Measurements from ENCODE around the gene DNAAF6. TPM values are rescaled to one million over a fixed set of nuclear protein-coding genes. Genes with fewer than 3 reads are reported as not detected.

DNAAF6 gene
- total RNA-seq, 6 experiments from 2014 or later = not detected

GRCh38 chrX:107207089-107207488 is 678 bp downstream of the DNAAF6 start:
- H3K4me3 Mint-ChIP-seq = no peak overlapping the region
- no peaks in the 10 kb centered on the region for H3K4me1 Mint-ChIP-seq (ENCODE audit: low read depth)
- H3K9me3 Mint-ChIP-seq = no peaks in the 10 kb centered on the region
- TF ChIP-seq, protein P1, sequence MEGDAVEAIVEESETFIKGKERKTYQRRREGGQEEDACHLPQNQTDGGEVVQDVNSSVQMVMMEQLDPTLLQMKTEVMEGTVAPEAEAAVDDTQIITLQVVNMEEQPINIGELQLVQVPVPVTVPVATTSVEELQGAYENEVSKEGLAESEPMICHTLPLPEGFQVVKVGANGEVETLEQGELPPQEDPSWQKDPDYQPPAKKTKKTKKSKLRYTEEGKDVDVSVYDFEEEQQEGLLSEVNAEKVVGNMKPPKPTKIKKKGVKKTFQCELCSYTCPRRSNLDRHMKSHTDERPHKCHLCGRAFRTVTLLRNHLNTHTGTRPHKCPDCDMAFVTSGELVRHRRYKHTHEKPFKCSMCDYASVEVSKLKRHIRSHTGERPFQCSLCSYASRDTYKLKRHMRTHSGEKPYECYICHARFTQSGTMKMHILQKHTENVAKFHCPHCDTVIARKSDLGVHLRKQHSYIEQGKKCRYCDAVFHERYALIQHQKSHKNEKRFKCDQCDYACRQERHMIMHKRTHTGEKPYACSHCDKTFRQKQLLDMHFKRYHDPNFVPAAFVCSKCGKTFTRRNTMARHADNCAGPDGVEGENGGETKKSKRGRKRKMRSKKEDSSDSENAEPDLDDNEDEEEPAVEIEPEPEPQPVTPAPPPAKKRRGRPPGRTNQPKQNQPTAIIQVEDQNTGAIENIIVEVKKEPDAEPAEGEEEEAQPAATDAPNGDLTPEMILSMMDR (IDR thresholded peaks at IDR 0.05) = no peak
- no peaks in the 10 kb centered on the region for H3K36me3 Mint-ChIP-seq (ENCODE audit: low read depth)
- no peak overlapping the region for H3K27ac Mint-ChIP-seq
- H3K27me3 Mint-ChIP-seq (ENCODE audit: insufficient read depth) = peaks cover 5% of the 10 kb centered on the region
- DNase-seq = no peak

DNA sequence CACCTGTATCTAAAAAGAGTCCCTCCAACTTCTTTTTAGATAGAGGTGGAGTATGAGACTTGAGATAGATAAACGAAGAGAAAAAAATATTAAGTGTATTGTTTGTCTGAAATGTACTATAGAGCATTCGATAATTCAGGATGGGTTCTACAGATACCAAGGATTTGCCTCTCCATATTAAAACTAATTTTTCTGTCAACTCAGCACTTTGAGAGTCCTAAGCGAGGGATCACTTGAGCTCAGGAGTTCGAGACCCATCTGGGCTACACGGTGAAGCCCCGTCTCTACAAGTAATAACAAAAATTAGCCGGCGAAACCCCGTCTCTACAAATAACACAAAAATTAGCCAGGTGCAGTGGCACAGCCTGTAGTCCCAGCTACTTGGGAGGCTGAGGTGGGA is 1.5 kb downstream of the DNAAF6 start:
- Mint-ChIP-seq H3K27me3 (ENCODE audit: insufficient read depth) (peaks cover 5% of the 10 kb centered on the region), H3K36me3 (ENCODE audit: low read depth) (no peaks in the 10 kb centered on the region), H3K4me1 (ENCODE audit: low read depth) (no peaks in the 10 kb centered on the region), H3K4me3 (no peak overlapping the region), H3K9me3 (no peaks in the 10 kb centered on the region), H3K27ac (no peak overlapping the region)
- TF ChIP-seq, protein P1 (IDR thresholded peaks at IDR 0.05) = no peak
- DNase-seq = no peak

DNA sequence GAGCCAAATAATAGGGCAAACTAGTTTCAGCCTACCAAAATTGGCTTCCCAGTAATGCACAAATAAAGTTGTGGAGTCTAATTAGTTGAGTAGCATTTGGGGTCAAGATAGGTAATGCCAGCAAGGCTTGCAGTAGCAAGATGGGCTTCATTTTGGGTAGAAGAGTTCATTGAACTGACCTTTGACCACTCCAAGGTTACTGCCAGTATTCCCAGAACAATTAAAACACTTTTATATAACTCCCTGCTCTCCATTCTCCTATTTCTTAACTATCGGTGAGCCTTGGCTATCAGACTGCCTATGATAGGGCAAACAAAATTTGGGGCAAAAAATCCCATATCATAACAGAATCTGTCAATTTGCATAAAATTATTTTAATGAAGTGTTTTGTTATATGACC is 7.1 kb downstream of the DNAAF6 start:
- H3K4me3 Mint-ChIP-seq = no peak overlapping the region
- no peaks in the 10 kb centered on the region for H3K36me3 Mint-ChIP-seq (ENCODE audit: low read depth)
- no peak for DNase-seq
- H3K27me3 Mint-ChIP-seq (ENCODE audit: insufficient read depth) = no peaks in the 10 kb centered on the region; the same call in 1 of the 2 replicates
- H3K27ac Mint-ChIP-seq = no peak overlapping the region
- H3K4me1 Mint-ChIP-seq (ENCODE audit: low read depth) = no peaks in the 10 kb centered on the region
- TF ChIP-seq, protein P1 (IDR thresholded peaks at IDR 0.05) = no peak
- no peaks in the 10 kb centered on the region for H3K9me3 Mint-ChIP-seq

GRCh38 chrX:107226757-107227156 is 20.3 kb downstream of the DNAAF6 start:
- Mint-ChIP-seq H3K36me3 (ENCODE audit: low read depth) (no peaks in the 10 kb centered on the region), H3K4me1 (ENCODE audit: low read depth) (no peaks in the 10 kb centered on the region), H3K9me3 (no peaks in the 10 kb centered on the region), H3K4me3 (no peak overlapping the region), H3K27me3 (ENCODE audit: insufficient read depth) (no peaks in the 10 kb centered on the region; the same call in 1 of the 2 replicates), H3K27ac (no peak overlapping the region)
- TF ChIP-seq, protein P1 (IDR thresholded peaks at IDR 0.05) = no peak
- DNase-seq = no peak

DNA sequence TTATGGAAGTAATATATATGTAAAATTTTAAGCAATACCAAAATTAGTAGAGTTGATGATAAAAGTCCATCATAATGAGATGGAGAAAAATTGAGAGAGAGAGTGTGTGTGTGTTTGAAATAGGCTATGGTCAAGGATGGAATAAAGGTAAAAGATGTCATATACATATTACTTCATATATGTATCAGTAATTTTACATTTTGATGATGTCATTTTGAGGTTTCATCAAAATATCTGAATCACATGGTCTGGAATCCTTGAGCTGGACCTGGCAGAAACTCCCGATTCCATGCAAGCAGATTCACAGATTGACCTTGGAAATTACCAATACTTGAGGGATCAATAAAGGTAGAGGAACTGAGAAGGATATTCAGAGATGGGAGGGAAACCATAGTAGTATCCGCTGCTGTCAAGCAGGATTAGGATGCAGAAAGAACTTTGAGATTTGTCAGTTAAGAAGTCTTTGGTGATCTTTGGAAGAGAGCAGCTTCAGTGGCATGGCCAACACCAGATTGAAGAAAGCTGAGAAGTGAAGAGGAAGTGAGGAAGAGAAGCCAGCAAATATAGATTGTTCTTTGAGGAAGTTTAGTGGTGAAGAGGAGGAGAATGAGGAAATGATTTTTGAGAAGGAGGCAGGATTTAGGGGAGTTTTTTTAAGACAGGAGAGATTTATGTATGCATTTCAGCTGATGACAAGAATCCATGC is 21.5 kb downstream of the DNAAF6 start:
- Mint-ChIP-seq H3K27me3 (ENCODE audit: insufficient read depth) (no peaks in the 10 kb centered on the region; the same call in 1 of the 2 replicates), H3K27ac (no peak overlapping the region), H3K4me3 (no peak overlapping the region), H3K9me3 (no peaks in the 10 kb centered on the region), H3K36me3 (ENCODE audit: low read depth) (no peaks in the 10 kb centered on the region), H3K4me1 (ENCODE audit: low read depth) (no peaks in the 10 kb centered on the region)
- TF ChIP-seq, protein P1 (IDR thresholded peaks at IDR 0.05) = no peak
- no peak for DNase-seq
